HG03095 (cell line): ENCODE data around the gene LY6G6F.

Experiments used
- ATAC-seq: cut with Tn5 transposase; IDR thresholded peaks from one replicate; pipeline ENCODE4 v1.9.1; 2021; ENCODE audit warnings: moderate library complexity; ENCODE audit not compliant: unreplicated experiment

LY6G6F gene

GRCh38 chr6:31706599-31706998 is at the start of gene LY6G6F:
TSS of gene LY6G6F (plus strand) at chr6:31706866. CDS start at chr6:31706907, 41 bp downstream.
- no peak for ATAC-seq

- ATAC-seq = no peak
Measured at GRCh38 chr6:31657406-31658157, 49.1 kb upstream of the LY6G6F start.

- no peak for ATAC-seq
Measured at GRCh38 chr6:31658158-31658688, 48.4 kb upstream of the LY6G6F start.

- ATAC-seq = no peak
Measured at GRCh38 chr6:31658983-31659648, 47.5 kb upstream of the LY6G6F start.

GRCh38 chr6:31659649-31660380 is 46.9 kb upstream of the LY6G6F start:
- no peak for ATAC-seq

- ATAC-seq = peak; percentile 45
Measured at GRCh38 chr6:31660381-31661261, 46.0 kb upstream of the LY6G6F start, which contains the start of gene C6orf47. TSS of gene C6orf47 (minus strand) at chr6:31660778. CDS start at chr6:31659947, 831 bp downstream.

- no peak for ATAC-seq
Measured at GRCh38 chr6:31661262-31662123, 45.2 kb upstream of the LY6G6F start.

- no peak for ATAC-seq
Measured at GRCh38 chr6:31662124-31662723, 44.4 kb upstream of the LY6G6F start.

GRCh38 chr6:31663126-31663960 is 43.3 kb upstream of the LY6G6F start:
- no peak for ATAC-seq

- ATAC-seq = no peak
Measured at GRCh38 chr6:31663961-31664789, 42.5 kb upstream of the LY6G6F start.

- no peak for ATAC-seq
Measured at GRCh38 chr6:31664790-31665500, 41.7 kb upstream of the LY6G6F start, which contains the start of gene GPANK1. TSS of gene GPANK1 (minus strand) at chr6:31664997. CDS start at chr6:31664478, 519 bp downstream.

- peak; percentile 75 for ATAC-seq
Measured at GRCh38 chr6:31665501-31666336, 40.9 kb upstream of the LY6G6F start, which contains the start of gene CSNK2B. TSS of gene CSNK2B (plus strand) at chr6:31666080. CDS start at chr6:31666832, 752 bp downstream.

- ATAC-seq = no peak
Measured at GRCh38 chr6:31666337-31666965, 40.2 kb upstream of the LY6G6F start.

GRCh38 chr6:31669676-31670075 is 37.0 kb upstream of the LY6G6F start, which contains the start of gene LY6G5B:
TSS of gene LY6G5B (plus strand) at chr6:31669976. CDS start at chr6:31670951, 975 bp downstream.
- ATAC-seq = no peak
